BE2C (cell line): ENCODE results near the gene CAMKV.

Experiments used
- DNase-seq: peaks from one replicate; pipeline ENCODE4 v3.0.0-alpha.2; 2020
- H3K27me3 ChIP-seq: fragments of 250-450 bp; sonication (Bioruptor Pico); 2 replicates; pipeline ENCODE4 v1.5.1; 2020; ENCODE audit warnings: mild to moderate bottlenecking
- H3K36me3 ChIP-seq: fragments of 250-450 bp; sonication (Bioruptor Pico); 2 replicates; pipeline ENCODE4 v1.5.1; 2020; ENCODE audit warnings: mild to moderate bottlenecking
- H3K4me1 ChIP-seq: fragments of 250-450 bp; sonication (Bioruptor Pico); 2 replicates; pipeline ENCODE4 v1.5.1; 2020
- H3K4me3 ChIP-seq: 2 replicates; pipeline ENCODE4 v1.5.1; 2011; ENCODE audit warnings: low read depth, low read length
- H3K9me3 ChIP-seq: fragments of 250-450 bp; sonication (Bioruptor Pico); 2 replicates; pipeline ENCODE4 v1.5.1; 2020
- TF ChIP-seq, protein P1 (sequence below): IDR thresholded peaks from 2 replicates; pipeline ENCODE4 v1.5.1; 2012; ENCODE audit warnings: mild to moderate bottlenecking, low read depth, low read length

CAMKV gene

DNA sequence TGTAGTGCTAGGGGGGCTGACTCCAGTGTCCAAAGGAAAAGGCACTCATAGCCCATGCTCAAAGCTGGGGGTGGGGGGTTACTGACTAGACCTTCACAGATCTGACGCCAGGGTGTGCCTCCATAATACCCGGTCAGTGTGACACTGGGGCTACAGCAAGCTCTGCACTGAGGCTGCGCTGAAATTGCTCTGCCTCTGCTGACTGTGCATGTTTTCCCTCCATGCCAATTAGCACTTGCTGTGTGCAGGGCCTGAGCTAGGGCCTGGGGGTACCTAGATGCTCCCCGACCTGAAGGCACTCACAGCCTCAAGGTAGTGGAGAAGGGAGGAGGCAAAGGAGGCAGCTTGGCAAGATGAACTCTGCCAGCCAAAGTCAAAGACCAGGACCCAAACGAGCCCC is 5.2 kb downstream of the CAMKV start:
- Histone ChIP-seq H3K4me1 (no peaks in the 10 kb centered on the region), H3K36me3 (peaks cover 15% of the 10 kb centered on the region)

DNA sequence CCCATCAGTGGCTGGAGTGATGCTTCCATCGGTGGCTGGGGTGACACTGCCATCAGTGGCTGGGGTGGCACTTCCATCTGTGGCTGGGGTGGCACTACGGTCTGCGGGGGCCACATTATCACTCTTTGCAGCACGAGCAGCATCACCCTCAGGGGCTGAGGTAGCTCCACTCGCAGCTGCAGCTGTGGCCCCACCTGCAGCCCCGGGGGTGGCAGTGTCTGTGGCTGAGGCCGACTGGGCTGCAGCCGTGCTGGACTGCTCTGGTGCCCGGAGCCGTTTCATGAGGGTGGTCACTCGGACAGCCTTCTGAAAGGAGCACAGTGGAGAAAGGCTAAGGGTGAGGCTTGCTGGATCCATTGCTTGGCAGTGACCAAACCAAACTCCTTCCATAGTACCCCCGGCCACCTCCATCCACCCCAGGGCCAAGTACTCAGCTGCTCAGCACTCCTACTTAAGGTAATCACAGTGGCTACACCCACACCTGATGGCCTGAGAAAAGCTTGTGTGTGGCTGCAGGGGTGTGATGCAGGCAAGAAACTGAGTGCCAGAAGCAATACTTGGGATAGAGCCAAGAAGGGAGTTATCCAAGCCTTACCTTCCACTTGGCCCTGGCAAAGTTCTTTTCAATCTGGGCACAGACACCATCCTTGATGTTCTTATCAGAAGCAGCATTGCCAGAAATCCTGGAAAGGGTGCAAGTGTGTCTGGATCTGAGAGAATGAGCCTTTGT is 10.0 kb downstream of the CAMKV start:
- TF ChIP-seq, protein P1, sequence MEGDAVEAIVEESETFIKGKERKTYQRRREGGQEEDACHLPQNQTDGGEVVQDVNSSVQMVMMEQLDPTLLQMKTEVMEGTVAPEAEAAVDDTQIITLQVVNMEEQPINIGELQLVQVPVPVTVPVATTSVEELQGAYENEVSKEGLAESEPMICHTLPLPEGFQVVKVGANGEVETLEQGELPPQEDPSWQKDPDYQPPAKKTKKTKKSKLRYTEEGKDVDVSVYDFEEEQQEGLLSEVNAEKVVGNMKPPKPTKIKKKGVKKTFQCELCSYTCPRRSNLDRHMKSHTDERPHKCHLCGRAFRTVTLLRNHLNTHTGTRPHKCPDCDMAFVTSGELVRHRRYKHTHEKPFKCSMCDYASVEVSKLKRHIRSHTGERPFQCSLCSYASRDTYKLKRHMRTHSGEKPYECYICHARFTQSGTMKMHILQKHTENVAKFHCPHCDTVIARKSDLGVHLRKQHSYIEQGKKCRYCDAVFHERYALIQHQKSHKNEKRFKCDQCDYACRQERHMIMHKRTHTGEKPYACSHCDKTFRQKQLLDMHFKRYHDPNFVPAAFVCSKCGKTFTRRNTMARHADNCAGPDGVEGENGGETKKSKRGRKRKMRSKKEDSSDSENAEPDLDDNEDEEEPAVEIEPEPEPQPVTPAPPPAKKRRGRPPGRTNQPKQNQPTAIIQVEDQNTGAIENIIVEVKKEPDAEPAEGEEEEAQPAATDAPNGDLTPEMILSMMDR = no peak
- H3K36me3 ChIP-seq = peaks cover 18% of the 10 kb centered on the region
- H3K4me1 ChIP-seq = no peaks in the 10 kb centered on the region
- DNase-seq = no peak
- H3K27me3 ChIP-seq = no peaks in the 10 kb centered on the region
- H3K9me3 ChIP-seq = no peaks in the 10 kb centered on the region
- no peak overlapping the region for H3K4me3 ChIP-seq

More for the DNA sequence above, 5.2 kb downstream of the CAMKV start:
- TF ChIP-seq, protein P1 = no peak
- Histone ChIP-seq H3K27me3 (no peaks in the 10 kb centered on the region), H3K4me3 (no peak overlapping the region), H3K9me3 (no peaks in the 10 kb centered on the region)
- DNase-seq = no peak

DNA sequence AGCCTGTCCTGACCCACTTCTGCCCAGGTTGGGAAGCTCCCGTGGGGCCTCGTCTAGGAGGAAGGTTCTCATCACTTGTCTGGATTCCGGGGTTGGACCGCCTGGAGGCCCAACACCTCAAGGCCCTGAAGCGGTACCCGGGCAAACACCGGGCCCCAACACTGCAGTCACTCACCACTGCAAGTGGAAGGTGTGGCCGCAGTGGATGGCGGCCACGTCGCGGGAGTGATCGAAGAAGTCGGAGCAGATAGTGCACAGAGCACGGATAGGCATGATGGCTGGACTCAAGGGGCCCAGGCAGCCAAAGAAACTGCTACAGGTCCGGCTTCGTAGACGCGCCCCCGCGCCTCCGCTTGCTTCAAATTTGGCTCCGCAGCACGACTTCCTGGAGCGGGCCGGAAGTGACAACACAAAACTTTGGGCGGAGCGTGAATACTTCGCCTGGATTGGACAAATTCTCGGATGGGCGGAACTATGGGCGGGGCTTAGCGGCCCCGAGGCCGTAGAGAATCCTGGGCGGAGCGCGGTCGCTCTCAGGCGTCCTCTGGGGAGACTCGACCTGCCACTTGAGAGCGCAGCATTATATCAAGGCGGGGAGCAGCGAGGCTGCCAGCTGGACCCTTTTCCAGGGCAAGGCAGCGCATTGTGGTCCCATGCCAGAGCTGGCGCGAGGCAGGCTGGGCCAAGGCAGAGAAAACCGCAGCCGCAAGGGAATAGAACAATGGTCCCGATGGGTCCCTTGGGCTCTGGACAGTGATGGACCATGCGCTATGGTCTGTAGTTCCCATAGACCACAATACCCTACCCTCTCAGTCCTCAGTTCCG is 13.3 kb downstream of the CAMKV start, which contains the start of gene TRAIP:
TRAIP (minus strand) TSS at position 384 of the 825 bp plus-strand sequence; CDS start at position 273, 111 bp downstream.
- no peaks in the 10 kb centered on the region for H3K27me3 ChIP-seq
- peak within 1 kb of the TSS; percentile 77 for H3K4me3 ChIP-seq
- H3K4me1 ChIP-seq = no peaks in the 10 kb centered on the region
- peak; percentile 91 for DNase-seq
- H3K9me3 ChIP-seq = no peaks in the 10 kb centered on the region
- H3K36me3 ChIP-seq = peaks cover 15% of the 10 kb centered on the region
- TF ChIP-seq, protein P1 = no peak

DNA sequence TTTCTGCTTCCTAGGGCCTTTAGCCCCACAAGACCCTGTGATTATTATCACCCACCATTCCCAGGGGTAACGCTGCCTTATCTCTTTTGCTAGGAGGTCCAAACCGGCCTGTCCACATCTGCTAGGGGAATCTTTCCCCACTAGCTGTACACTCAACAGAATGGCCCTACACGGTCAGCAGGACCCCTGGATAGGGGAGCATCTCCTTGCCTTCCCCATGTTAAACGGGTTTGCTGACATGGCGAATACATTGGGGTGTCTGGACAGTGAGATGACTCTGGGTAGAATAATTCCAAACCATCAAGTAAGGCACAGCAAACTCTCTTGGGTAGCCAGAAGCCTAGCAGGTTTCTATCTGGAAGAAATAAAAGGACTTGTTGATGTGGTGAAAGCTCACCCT is 14.0 kb downstream of the CAMKV start:
- TF ChIP-seq, protein P1 = no peak
- DNase-seq = no peak
- H3K27me3 ChIP-seq = no peaks in the 10 kb centered on the region
- H3K9me3 ChIP-seq = no peaks in the 10 kb centered on the region
- H3K4me3 ChIP-seq = peak overlapping the region; percentile 77
- H3K4me1 ChIP-seq = no peaks in the 10 kb centered on the region
- peaks cover 12% of the 10 kb centered on the region for H3K36me3 ChIP-seq

DNA sequence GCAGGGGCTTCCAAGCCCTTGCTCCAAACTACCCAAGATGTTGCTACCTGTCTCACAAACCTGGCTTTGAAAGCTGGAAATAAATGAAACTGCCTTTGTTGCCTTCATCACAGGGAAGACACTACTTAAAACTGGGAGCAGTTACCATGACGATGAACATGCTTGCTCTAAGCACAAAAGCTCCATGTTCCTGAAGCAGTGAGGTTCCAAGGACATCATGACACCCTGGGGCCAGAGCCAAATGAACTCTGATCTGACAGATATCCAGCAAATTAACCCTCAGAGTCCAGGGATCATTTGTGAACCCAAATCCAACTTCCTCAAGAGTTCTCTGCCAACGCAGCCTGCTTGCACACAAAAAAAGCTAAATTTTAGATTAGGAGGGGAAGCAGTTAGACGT is 24.0 kb downstream of the CAMKV start:
- Histone ChIP-seq H3K4me3 (no peak overlapping the region), H3K9me3 (no peaks in the 10 kb centered on the region), H3K27me3 (no peaks in the 10 kb centered on the region), H3K36me3 (no peaks in the 10 kb centered on the region), H3K4me1 (peaks cover 10% of the 10 kb centered on the region)
- TF ChIP-seq, protein P1 = no peak
- DNase-seq = no peak
